Measurements from ENCODE around the gene NCOA3. TPM values are rescaled to one million over a fixed set of nuclear protein-coding genes. Genes with fewer than 3 reads are reported as not detected.

Gene NCOA3
- polyA plus RNA-seq, 3 donors: 13.5 to 21.8 (median 21.3) TPM

DNA sequence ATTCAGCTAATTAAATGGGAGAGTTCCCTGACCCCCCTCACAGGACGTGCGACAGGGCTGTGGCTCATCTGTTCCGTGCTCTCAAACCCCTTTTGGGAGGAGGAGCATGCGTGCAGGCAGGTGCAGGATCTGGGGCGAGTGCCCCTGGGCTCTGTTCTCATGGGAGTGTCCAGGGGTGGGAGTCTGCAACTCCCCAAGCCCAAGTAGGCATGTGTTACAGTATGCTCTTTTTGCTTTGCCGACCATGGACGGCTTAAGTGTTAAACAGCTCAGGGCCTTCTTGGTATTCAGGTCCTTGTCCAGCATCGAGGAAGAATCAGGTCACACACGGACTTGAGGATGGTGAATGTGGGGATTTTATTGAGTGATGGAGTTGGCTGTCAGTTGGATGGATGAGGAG lies 101.6 kb downstream of the NCOA3 start:
- H3K4me2 ChIP-seq (replicated peaks; ENCODE audit: extremely low read depth, low read length, poor library complexity, severe bottlenecking): no peak overlapping the region
- H3K9me3 ChIP-seq (replicated peaks in 1 of 2; ENCODE audit: control insufficient read depth in 1 of 2, insufficient read depth in 1 of 2, low read length in 2 of 2): no peaks in the 10 kb centered on the region
- H3K4me1 Mint-ChIP-seq: peaks cover 29% of the 10 kb centered on the region
- TF ChIP-seq, protein P1, sequence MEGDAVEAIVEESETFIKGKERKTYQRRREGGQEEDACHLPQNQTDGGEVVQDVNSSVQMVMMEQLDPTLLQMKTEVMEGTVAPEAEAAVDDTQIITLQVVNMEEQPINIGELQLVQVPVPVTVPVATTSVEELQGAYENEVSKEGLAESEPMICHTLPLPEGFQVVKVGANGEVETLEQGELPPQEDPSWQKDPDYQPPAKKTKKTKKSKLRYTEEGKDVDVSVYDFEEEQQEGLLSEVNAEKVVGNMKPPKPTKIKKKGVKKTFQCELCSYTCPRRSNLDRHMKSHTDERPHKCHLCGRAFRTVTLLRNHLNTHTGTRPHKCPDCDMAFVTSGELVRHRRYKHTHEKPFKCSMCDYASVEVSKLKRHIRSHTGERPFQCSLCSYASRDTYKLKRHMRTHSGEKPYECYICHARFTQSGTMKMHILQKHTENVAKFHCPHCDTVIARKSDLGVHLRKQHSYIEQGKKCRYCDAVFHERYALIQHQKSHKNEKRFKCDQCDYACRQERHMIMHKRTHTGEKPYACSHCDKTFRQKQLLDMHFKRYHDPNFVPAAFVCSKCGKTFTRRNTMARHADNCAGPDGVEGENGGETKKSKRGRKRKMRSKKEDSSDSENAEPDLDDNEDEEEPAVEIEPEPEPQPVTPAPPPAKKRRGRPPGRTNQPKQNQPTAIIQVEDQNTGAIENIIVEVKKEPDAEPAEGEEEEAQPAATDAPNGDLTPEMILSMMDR (IDR thresholded peaks at IDR 0.05): no peak
- peaks cover 99% of the 10 kb centered on the region for H4K20me1 ChIP-seq (ENCODE audit: insufficient read depth, low read length)
- peaks cover 3 to 24% of the 10 kb centered on the region in 2 donors for H3K36me3 ChIP-seq (replicated peaks in 1 of 2; ENCODE audit: control insufficient read depth in 1 of 2, insufficient read depth in 2 of 2, low read length in 2 of 2)
- peak overlapping the region in 1 of 7 donors; percentile 6 for H3K27ac Mint-ChIP-seq
- peaks cover 77% of the 10 kb centered on the region for H3K79me2 ChIP-seq (ENCODE audit: insufficient read depth, low read length)
- H3K4me1 ChIP-seq (ENCODE audit: control insufficient read depth in 1 of 2, insufficient read depth in 2 of 2, low read length in 2 of 2): peaks cover 6 to 28% of the 10 kb centered on the region in 2 donors
- H3K4me3 ChIP-seq (replicated peaks in 1 of 3; ENCODE audit: low read depth in 2 of 3, low read length in 3 of 3): no peak overlapping the region
- no peak overlapping the region for H3K9ac ChIP-seq (ENCODE audit: insufficient read depth, low read length, poor library complexity, severe bottlenecking)
- H3K27me3 Mint-ChIP-seq (ENCODE audit: low read depth in 3 of 3): no peaks in the 10 kb centered on the region
- no peak overlapping the region for H3K27ac ChIP-seq (ENCODE audit: low read depth in 1 of 2, low read length in 2 of 2)
- 96% methylated on average over 5 of the region's 9 CpGs for WGBS (ENCODE audit: insufficient coverage)
- no peaks in the 10 kb centered on the region for H3K27me3 ChIP-seq (ENCODE audit: control insufficient read depth in 2 of 2, insufficient read depth in 2 of 2, low read length in 2 of 2)
- H2AFZ ChIP-seq (ENCODE audit: insufficient read depth, low read depth, low read length, poor library complexity, severe bottlenecking): no peak overlapping the region
- H3K9me3 Mint-ChIP-seq: no peaks in the 10 kb centered on the region
- intact Hi-C loops (cut with micrococcal nuclease): no loop called here
- no peak for DNase-seq
- H3K4me3 Mint-ChIP-seq: no peak overlapping the region
- H3K36me3 Mint-ChIP-seq: peaks cover 6 to 38% of the 10 kb centered on the region in 2 donors

- TF ChIP-seq, protein P1 (IDR thresholded peaks at IDR 0.05): no peak
These were observed 104.2 kb downstream of the NCOA3 start for GRCh38 chr20:47605673-47606413.

More at GRCh38 chr20:47605673-47606413, 104.2 kb downstream of the NCOA3 start:
- intact Hi-C loops (cut with micrococcal nuclease): no loop called here
- WGBS (ENCODE audit: insufficient coverage): 100% methylated on average over 4 of the region's 9 CpGs
- peaks cover 79% of the 10 kb centered on the region for H3K79me2 ChIP-seq (ENCODE audit: insufficient read depth, low read length)
- H3K27ac Mint-ChIP-seq: peak overlapping the region in 2 of 7 donors; percentile 7 to 48
- H4K20me1 ChIP-seq (ENCODE audit: insufficient read depth, low read length): peaks cover 100% of the 10 kb centered on the region
- no peaks in the 10 kb centered on the region for H3K27me3 Mint-ChIP-seq (ENCODE audit: low read depth in 3 of 3)
- no peaks in the 10 kb centered on the region for H3K27me3 ChIP-seq (ENCODE audit: control insufficient read depth in 2 of 2, insufficient read depth in 2 of 2, low read length in 2 of 2)
- no peak overlapping the region for H2AFZ ChIP-seq (ENCODE audit: insufficient read depth, low read depth, low read length, poor library complexity, severe bottlenecking)
- H3K36me3 Mint-ChIP-seq: peaks cover 6 to 36% of the 10 kb centered on the region in 2 donors
- H3K4me2 ChIP-seq (replicated peaks; ENCODE audit: extremely low read depth, low read length, poor library complexity, severe bottlenecking): no peak overlapping the region
- H3K9me3 Mint-ChIP-seq: no peaks in the 10 kb centered on the region
- H3K36me3 ChIP-seq (replicated peaks in 1 of 2; ENCODE audit: control insufficient read depth in 1 of 2, insufficient read depth in 2 of 2, low read length in 2 of 2): peaks cover 3 to 13% of the 10 kb centered on the region in 2 donors
- no peak overlapping the region for H3K27ac ChIP-seq (ENCODE audit: low read depth in 1 of 2, low read length in 2 of 2)
- H3K4me1 Mint-ChIP-seq: peaks cover 26% of the 10 kb centered on the region
- peaks cover 7 to 20% of the 10 kb centered on the region in 2 donors for H3K4me1 ChIP-seq (ENCODE audit: control insufficient read depth in 1 of 2, insufficient read depth in 2 of 2, low read length in 2 of 2)
- DNase-seq: no peak
- no peaks in the 10 kb centered on the region for H3K9me3 ChIP-seq (replicated peaks in 1 of 2; ENCODE audit: control insufficient read depth in 1 of 2, insufficient read depth in 1 of 2, low read length in 2 of 2)
- H3K9ac ChIP-seq (ENCODE audit: insufficient read depth, low read length, poor library complexity, severe bottlenecking): no peak overlapping the region
- H3K4me3 Mint-ChIP-seq: no peak overlapping the region
- no peak overlapping the region for H3K4me3 ChIP-seq (replicated peaks in 1 of 3; ENCODE audit: low read depth in 2 of 3, low read length in 3 of 3)

All from CD14-positive monocyte (primary cell).